ENCODE data around the gene HEG1.
"Not testable (repeated sequence)": the region's sequence is repeated elsewhere in the genome, so short reads cannot be mapped to it uniquely, and the experiment has no call there.

Gene HEG1

DNA sequence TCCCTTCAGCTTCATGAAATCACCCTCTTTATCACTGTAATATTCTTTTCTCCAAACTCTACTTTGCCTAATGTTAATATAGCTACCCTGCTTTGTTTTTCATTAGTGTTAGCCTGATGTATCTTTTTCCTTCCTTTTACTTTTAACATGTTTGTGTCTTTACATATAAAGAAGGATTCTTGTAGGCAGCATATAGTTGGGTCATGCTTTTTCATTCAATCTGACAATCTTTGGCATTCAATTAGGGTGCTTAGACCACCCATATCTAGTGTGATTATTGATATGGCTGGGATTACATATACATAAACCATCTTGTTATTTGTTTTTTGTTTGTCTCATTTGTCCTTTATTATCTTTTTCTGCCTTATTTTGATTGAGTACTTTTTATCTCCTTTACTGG lies 34.9 kb upstream of the HEG1 start:
- TF ChIP-seq, protein P1, sequence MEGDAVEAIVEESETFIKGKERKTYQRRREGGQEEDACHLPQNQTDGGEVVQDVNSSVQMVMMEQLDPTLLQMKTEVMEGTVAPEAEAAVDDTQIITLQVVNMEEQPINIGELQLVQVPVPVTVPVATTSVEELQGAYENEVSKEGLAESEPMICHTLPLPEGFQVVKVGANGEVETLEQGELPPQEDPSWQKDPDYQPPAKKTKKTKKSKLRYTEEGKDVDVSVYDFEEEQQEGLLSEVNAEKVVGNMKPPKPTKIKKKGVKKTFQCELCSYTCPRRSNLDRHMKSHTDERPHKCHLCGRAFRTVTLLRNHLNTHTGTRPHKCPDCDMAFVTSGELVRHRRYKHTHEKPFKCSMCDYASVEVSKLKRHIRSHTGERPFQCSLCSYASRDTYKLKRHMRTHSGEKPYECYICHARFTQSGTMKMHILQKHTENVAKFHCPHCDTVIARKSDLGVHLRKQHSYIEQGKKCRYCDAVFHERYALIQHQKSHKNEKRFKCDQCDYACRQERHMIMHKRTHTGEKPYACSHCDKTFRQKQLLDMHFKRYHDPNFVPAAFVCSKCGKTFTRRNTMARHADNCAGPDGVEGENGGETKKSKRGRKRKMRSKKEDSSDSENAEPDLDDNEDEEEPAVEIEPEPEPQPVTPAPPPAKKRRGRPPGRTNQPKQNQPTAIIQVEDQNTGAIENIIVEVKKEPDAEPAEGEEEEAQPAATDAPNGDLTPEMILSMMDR (conservative IDR thresholded peaks at IDR 0.05; ENCODE audit: low read depth, low read length) = no peak
- no peak overlapping the region for H3K4me3 ChIP-seq (ENCODE audit: low read length)
- no peak for DNase-seq (ENCODE audit: low read depth)

DNA sequence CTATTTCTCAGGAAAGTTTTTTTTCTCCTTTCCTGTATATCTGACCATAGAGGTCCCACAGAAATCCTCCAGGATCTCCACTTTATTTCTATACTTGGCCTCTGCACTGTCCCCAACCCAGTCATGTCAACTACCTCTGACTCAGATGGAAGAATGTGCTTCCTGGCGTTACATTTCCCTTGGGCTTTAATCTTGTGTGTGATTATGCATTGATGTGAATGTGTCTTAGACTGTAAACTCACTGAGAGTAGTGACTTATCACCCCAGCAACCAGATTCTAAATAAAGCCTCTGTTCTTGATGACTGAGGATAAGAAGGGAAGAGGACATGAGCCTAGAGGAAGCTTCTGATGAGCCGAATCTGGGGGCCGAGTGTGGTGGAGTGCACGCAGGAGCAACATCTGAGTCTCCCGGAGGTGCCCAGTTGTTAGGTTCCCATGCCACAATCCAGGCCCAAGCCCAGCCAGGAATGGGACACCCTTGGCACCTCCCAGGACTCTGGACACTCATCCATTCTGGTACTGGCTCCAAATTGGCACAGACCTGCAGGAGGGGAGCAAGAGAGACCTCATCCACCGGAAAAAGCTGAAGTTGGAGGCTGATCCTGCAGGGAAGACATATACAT lies 32.1 kb upstream of the HEG1 start:
- TF ChIP-seq, protein P1 (conservative IDR thresholded peaks at IDR 0.05; ENCODE audit: low read depth, low read length) = no peak
- peak; percentile 84 for DNase-seq (ENCODE audit: low read depth)
- H3K4me3 ChIP-seq (ENCODE audit: low read length) = no peak overlapping the region

DNA sequence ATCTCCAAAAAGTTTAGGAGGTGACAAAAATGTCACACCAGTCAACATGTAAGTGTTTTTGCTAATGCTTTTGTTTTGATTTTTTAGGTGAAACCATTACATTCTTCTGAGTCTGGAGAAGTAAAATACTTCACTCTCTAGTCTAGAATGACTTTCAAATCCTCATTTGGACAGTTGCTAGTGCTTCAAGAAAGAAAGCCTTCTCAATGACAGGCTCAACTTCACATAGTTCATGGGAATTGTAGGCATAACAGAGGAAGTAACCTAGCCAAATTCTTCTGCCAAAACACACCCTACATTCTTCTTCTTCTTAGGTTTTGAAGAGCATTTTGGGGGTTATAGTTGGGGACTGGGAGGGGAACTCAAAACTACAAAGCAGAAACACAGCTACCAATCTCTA lies 29.4 kb upstream of the HEG1 start:
- DNase-seq (ENCODE audit: low read depth) = no peak
- no peak overlapping the region for H3K4me3 ChIP-seq (ENCODE audit: low read length)
- TF ChIP-seq, protein P1 (conservative IDR thresholded peaks at IDR 0.05; ENCODE audit: low read depth, low read length) = no peak

DNA sequence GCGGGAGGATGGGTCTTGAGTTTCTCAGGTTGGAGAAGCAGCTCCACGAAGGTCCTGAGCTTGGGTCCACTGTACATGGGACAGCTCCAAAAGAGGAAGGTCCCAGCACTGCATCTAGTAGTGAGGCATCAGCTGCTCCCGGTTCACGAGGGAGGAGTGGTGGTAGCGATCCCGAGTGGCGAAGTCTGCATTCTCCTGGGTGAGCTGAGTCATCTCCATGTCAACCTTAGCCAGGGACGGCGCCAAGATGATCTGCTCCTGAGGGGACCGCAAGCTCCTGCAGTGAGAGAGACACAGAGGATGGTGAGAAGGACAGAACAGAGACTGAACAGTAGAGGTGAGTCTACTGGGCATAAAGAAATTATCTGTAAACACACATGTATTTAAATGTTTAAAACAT lies 28.0 kb upstream of the HEG1 start:
- no peak for DNase-seq (ENCODE audit: low read depth)
- H3K4me3 ChIP-seq (ENCODE audit: low read length) = no peak overlapping the region
- TF ChIP-seq, protein P1 (conservative IDR thresholded peaks at IDR 0.05; ENCODE audit: low read depth, low read length) = no peak

DNA sequence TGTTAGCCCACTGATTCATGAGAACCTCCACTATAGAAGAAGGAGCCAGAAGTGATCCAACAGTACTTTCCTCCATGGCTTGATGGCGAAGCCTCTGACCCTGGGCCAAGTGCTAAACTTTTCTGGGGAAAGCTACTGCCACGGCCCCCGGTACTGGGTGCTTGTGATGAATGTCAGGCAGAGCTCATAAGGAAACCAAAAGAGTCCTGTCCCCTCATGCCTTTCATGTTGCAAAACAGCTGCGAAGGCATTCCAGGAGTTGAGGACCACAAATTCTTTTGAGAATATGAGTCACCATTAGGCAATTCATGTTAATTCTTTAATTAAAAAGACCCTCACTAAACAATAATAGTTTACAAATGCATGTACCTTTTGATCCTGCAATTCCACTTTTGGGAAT lies 26.5 kb upstream of the HEG1 start:
- H3K4me3 ChIP-seq (ENCODE audit: low read length) = not testable (repeated sequence)
- peak; percentile 17 for DNase-seq (ENCODE audit: low read depth)

GRCh38 chr3:125080077-125080476 lies 24.3 kb upstream of the HEG1 start:
- DNase-seq (ENCODE audit: low read depth) = no peak
- TF ChIP-seq, protein P1 (conservative IDR thresholded peaks at IDR 0.05; ENCODE audit: low read depth, low read length) = no peak
- H3K4me3 ChIP-seq (ENCODE audit: low read length) = no peak overlapping the region

- no peak for DNase-seq (ENCODE audit: low read depth)
- no peak overlapping the region for H3K4me3 ChIP-seq (ENCODE audit: low read length)
- TF ChIP-seq, protein P1 (conservative IDR thresholded peaks at IDR 0.05; ENCODE audit: low read depth, low read length) = no peak
Measured at GRCh38 chr3:125079675-125080045, 23.9 kb upstream of the HEG1 start.

Measured in retinal pigment epithelial cell (primary cell).